Esophagus (tissue), 2 donors: Measurements from ENCODE around the gene CBX1. TPM values are rescaled to one million over a fixed set of nuclear protein-coding genes. Genes with fewer than 3 reads are reported as not detected.
"Not testable (repeated sequence)": the region's sequence is repeated elsewhere in the genome, so short reads cannot be mapped to it uniquely, and the experiment has no call there.

Experiments
- H3K27ac ChIP-seq, 2 donors: one replicate each; pipeline ENCODE4 v1.5.1; 2013; ENCODE audit warnings: low read depth in 2 of 2, mild to moderate bottlenecking in 2 of 2, inconsistent platforms in 1 of 2, low read length in 1 of 2, moderate library complexity in 1 of 2
- H3K27me3 ChIP-seq, 2 donors: one replicate each; pipeline ENCODE4 v1.6.1; 2013; ENCODE audit warnings: low read length in 2 of 2, control low read depth in 1 of 2, mild to moderate bottlenecking in 1 of 2; ENCODE audit not compliant: insufficient read depth in 2 of 2, control insufficient read depth in 1 of 2
- H3K36me3 ChIP-seq, 2 donors: one replicate each; pipeline ENCODE4 v1.6.1; 2013; ENCODE audit warnings: low read length in 1 of 2; ENCODE audit not compliant: control insufficient read depth in 2 of 2, insufficient read depth in 2 of 2
- H3K4me1 ChIP-seq, 2 donors: one replicate each; pipeline ENCODE4 v1.6.1; 2013; ENCODE audit warnings: low read length in 1 of 2; ENCODE audit not compliant: control insufficient read depth in 2 of 2, insufficient read depth in 2 of 2
- H3K4me3 ChIP-seq, 2 donors: one replicate each; pipeline ENCODE4 v1.5.1; 2013; ENCODE audit warnings: low read length in 2 of 2, mild to moderate bottlenecking in 2 of 2, low read depth in 1 of 2, moderate library complexity in 1 of 2
- H3K9me3 ChIP-seq, 2 donors: one replicate each; pipeline ENCODE4 v1.6.1; 2013; ENCODE audit warnings: mild to moderate bottlenecking in 2 of 2, low read depth in 1 of 2, low read length in 1 of 2, moderate library complexity in 1 of 2; ENCODE audit not compliant: control insufficient read depth in 2 of 2, insufficient read depth in 1 of 2
- WGBS, 2 donors: extraction: QIAGEN DNeasy Blood & Tissue Kit; methylation state at CpG; one replicate each; pipeline ENCODE4 v1.1.7; 2013; 5-methylcytosine and 5-hydroxymethylcytosine counted together
- polyA plus RNA-seq, 2 donors: library from polyadenylated mRNA; stranded (reverse); fragments of 200-250 nt; gene quantifications; one replicate each; pipeline ENCODE4 v1.2.3, GENCODE V29; 2013
- donor health status: healthy with polysubstance abuse.
- donor health status: Bipolar disorder and iron deficiency.

The CBX1 gene
- polyA plus RNA-seq, 2 donors: 16.4 to 29.9 TPM

DNA sequence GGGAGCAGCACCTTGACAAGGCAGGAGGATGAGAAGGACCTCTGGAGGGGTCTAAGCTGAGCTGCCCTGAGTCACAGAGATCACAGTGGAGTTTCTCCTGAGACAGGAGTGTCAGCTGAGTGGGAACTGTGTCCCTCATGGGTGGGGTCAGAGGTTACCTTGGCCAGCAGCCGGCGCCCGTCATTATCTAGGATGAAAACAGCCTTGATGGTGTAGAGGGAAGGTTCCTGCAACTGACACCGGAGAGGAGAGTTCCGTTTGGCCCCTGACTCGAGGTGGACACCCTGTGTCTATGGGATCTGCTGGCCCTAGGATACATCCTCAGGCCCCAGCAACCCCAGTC lies 64.6 kb downstream of the CBX1 start:
- Histone ChIP-seq H3K4me1 (peaks cover 4 to 5% of the 10 kb centered on the region in 2 donors), H3K9me3 (no peaks in the 10 kb centered on the region), H3K4me3 (peak overlapping the region in 1 of 2 donors; percentile 63), H3K27ac (no peak overlapping the region), H3K27me3 (no peaks in the 10 kb centered on the region), H3K36me3 (peaks cover 2% of the 10 kb centered on the region in 2 donors)
- WGBS, 2 donors: 52 to 57% methylated on average over 6 of the region's 6 CpGs

- not testable (repeated sequence) for H3K36me3 ChIP-seq, H3K27me3 ChIP-seq, H3K9me3 ChIP-seq, H3K4me1 ChIP-seq, H3K27ac ChIP-seq, H3K4me3 ChIP-seq
- WGBS, 2 donors: 87 to 92% methylated on average over 12 of the region's 12 CpGs
Measured at GRCh38 chr17:48034734-48035133, 66.5 kb downstream of the CBX1 start.

DNA sequence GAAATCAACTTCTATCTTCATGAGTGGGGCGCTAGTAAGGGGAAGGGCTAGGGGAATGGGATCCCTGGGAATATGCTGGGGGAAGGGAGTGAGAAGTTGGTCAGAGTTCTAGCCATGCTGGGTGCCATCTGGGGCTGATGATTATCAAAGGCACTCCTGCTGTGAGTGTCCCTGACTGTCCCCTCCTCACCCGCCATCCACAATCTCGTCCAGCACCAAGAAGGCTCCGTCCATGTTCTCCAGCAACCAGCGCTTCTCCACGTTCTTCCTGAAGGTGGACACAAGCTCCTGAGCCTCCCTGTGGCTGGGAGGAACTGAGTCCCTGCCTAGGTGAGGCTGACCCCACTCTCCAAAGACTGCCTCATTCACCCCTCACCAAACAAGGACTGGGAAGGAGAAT lies 69.3 kb downstream of the CBX1 start:
- H3K36me3 ChIP-seq: peaks cover 2% of the 10 kb centered on the region in 2 donors
- no peaks in the 10 kb centered on the region for H3K9me3 ChIP-seq
- no peaks in the 10 kb centered on the region for H3K27me3 ChIP-seq
- WGBS, 2 donors: 83 to 89% methylated on average over 6 of the region's 6 CpGs
- no peak overlapping the region for H3K27ac ChIP-seq
- no peak overlapping the region for H3K4me3 ChIP-seq
- H3K4me1 ChIP-seq: peaks cover under 1 to 6% of the 10 kb centered on the region in 2 donors

DNA sequence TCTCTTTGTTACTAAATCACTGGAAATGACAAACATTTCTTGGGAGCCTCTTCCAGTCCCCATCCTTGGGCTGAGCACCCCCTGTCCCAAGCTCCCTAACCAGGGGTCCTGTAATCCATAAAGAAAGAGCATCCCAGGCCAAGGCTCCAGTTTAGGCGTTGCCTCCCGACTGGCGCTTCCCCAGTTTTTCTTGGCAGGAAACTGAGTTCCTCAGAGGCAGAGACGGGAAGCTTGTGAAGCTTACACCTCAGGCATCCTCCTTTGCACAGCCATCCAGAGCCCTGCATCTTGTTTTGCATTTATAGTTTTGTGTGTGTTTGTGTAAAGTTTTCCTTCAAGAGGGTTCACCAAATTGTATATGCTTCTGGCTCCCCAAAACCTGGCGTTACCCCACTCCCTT lies 70.7 kb downstream of the CBX1 start:
- H3K27ac ChIP-seq: peak overlapping the region in 1 of 2 donors; percentile 29

GRCh38 chr17:48028736-48029135 lies 72.5 kb downstream of the CBX1 start:
- no peaks in the 10 kb centered on the region for H3K9me3 ChIP-seq
- 80 to 82% methylated on average over 1 of the region's 1 CpG for whole genome bisulfite sequencing, 2 donors
- peaks cover 5 to 21% of the 10 kb centered on the region in 2 donors for H3K4me1 ChIP-seq
- peaks cover 0 to 2% of the 10 kb centered on the region in 2 donors for H3K36me3 ChIP-seq
- no peak overlapping the region for H3K4me3 ChIP-seq
- H3K27me3 ChIP-seq: no peaks in the 10 kb centered on the region
- H3K27ac ChIP-seq: no peak overlapping the region

More for the DNA sequence above, 70.7 kb downstream of the CBX1 start:
- Histone ChIP-seq H3K9me3 (no peaks in the 10 kb centered on the region), H3K36me3 (peaks cover 2% of the 10 kb centered on the region in 2 donors), H3K27me3 (no peaks in the 10 kb centered on the region), H3K4me3 (no peak overlapping the region), H3K4me1 (peaks cover 5 to 13% of the 10 kb centered on the region in 2 donors)
- 22 to 45% methylated on average over 5 of the region's 5 CpGs for WGBS, 2 donors

DNA sequence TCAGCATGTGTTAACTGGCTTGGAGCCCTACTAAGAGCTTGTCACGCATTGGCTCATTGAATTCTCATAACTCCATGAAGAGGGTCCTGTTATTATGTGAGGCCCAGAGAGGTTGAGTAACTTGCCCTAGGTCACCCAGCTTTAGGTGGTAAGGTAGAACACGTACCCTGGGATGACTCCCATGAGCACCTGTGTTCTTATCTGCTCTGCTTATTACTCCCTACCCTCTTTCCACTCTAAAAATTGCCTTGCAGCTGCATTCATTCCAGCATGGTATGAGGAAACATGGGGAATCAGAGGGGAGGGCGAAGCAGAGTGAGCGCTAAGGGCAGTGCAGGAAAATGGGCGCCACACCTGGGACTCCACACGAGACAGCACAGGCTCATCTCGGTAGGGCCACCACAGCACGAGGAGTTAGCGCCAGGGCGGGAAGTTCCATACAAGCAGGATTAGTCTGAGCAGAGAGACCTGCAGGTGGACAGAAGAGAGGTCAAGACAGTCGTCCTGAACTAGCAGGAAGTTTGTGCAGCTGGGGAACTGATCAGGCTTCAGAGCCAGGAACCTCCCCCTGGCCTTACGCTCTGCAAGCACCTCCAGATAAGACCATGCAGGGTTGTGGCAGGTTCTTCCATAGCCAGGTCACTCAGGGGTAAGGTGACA lies 73.8 kb downstream of the CBX1 start:
- Histone ChIP-seq H3K27ac (no peak overlapping the region), H3K4me3 (no peak overlapping the region), H3K4me1 (peaks cover 10 to 26% of the 10 kb centered on the region in 2 donors), H3K27me3 (no peaks in the 10 kb centered on the region), H3K9me3 (no peaks in the 10 kb centered on the region), H3K36me3 (no peaks in the 10 kb centered on the region)
- WGBS, 2 donors: 69 to 90% methylated on average over 12 of the region's 12 CpGs

- peak overlapping the region in 1 of 2 donors; percentile 68 for H3K27ac ChIP-seq
- no peak overlapping the region for H3K4me3 ChIP-seq
Measured at GRCh38 chr17:48026502-48027321, 74.6 kb downstream of the CBX1 start.

DNA sequence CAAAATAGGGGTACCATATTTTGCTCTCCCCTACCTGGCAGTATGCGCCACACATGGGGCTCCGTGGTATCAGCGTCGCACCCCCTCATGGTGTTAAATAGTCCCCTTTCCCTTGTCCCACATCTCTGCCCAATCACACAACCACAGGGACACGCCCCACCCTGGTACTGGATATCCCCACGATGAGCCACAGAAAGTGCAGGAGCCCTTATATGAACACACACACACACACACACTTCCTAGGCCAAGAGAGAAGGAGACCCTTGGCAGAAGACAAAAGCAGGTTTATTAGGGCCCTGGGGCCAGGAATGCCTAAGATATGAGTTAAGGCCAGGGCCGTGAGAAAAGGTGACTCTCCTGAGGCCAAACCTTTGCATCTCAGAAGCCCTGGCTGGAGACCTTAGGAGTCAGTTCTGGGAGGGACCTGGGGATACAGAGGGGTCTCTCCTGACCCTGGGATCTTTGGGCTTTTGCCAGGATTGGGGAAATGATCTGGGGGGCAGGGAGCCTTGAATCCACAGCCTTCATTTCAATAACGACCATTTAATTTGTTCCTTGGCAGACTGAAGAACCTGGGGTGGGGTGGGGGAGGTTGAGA lies 75.3 kb downstream of the CBX1 start:
- H3K4me1 ChIP-seq: peaks cover 10 to 26% of the 10 kb centered on the region in 2 donors
- H3K27ac ChIP-seq: peak overlapping the region in 1 of 2 donors; percentile 68
- no peaks in the 10 kb centered on the region for H3K9me3 ChIP-seq
- H3K4me3 ChIP-seq: no peak overlapping the region
- H3K36me3 ChIP-seq: no peaks in the 10 kb centered on the region
- 16 to 21% methylated on average over 8 of the region's 8 CpGs for WGBS, 2 donors
- no peaks in the 10 kb centered on the region for H3K27me3 ChIP-seq

More at GRCh38 chr17:48026502-48027321, 74.6 kb downstream of the CBX1 start:
- Histone ChIP-seq H3K36me3 (no peaks in the 10 kb centered on the region), H3K4me1 (peaks cover 10 to 26% of the 10 kb centered on the region in 2 donors), H3K27me3 (no peaks in the 10 kb centered on the region), H3K9me3 (no peaks in the 10 kb centered on the region)
- 15 to 26% methylated on average over 16 to 18 of the region's 18 CpGs for WGBS, 2 donors

DNA sequence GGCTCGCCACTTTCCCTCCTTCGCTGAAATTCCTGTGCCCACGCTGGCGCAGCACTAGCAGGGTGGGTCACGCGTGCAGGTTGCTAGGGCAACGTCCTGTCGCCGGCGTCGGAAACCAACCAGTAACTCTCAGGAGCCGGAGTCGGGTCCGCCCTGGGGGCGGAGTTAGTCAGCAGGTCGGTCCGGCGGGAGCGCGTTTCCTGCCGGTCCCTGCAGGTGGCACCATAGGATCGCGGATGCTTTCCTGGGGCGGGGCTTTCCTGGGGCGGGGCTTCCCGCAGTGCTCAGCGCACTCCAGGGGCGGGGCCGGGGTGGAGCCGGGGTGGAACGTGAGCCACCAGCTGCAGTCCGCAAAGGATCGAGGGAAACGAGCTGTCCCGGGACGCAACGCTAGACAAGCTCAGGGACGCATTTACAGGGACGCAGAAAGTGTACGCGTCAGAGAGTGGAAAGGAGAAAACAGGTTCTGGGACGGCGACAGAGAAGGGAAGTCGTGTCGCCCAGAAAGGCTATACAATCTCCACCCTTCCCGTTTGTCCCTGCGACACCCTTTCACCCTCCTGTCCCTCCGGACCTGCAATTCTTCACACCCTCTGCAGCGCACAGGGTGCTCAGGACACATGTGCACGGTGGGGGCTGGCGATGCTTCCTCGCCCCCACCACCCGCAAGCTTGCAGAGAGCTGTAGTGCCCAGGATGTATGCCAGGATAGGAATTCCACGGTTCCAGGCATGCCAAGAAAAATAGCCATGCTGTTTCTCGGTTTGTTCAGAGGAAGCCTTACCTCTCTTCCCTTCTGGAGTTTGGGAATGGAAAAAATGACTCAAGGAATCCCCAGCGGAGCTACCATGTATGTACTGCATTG lies 76.0 kb downstream of the CBX1 start:
- Histone ChIP-seq H3K27me3 (no peaks in the 10 kb centered on the region), H3K4me1 (peaks cover 10 to 26% of the 10 kb centered on the region in 2 donors), H3K9me3 (no peaks in the 10 kb centered on the region), H3K36me3 (no peaks in the 10 kb centered on the region), H3K27ac (peak overlapping the region; percentile 81 to 91), H3K4me3 (peak overlapping the region; percentile 40 to 41)
- 1% methylated on average over 52 to 56 of the region's 56 CpGs for WGBS, 2 donors
